Mesothelial cell of epicardium (in vitro differentiated cells): ENCODE data around the gene RAB31. TPM values are rescaled to one million over a fixed set of nuclear protein-coding genes. Genes with fewer than 3 reads are reported as not detected.

Experiments
- DNase-seq, 2 experiments: peaks; one replicate each; pipeline ENCODE4 v3.0.0; 2021; ENCODE audit warnings: low spot score in 2 of 2; ENCODE audit not compliant: unreplicated experiment in 2 of 2
- H3K27ac Mint-ChIP-seq: 2 replicates; pipeline ENCODE4 v1.8.0; 2021; ENCODE audit warnings: mixed read lengths
- H3K27me3 Mint-ChIP-seq: 2 replicates; pipeline ENCODE4 v1.8.0; 2021; ENCODE audit warnings: low read depth, mixed read lengths
- H3K36me3 Mint-ChIP-seq: 2 replicates; pipeline ENCODE4 v1.8.0; 2021; ENCODE audit warnings: mixed read lengths
- H3K4me1 Mint-ChIP-seq: 2 replicates; pipeline ENCODE4 v1.8.0; 2021; ENCODE audit warnings: mixed read lengths
- H3K4me3 Mint-ChIP-seq: 2 replicates; pipeline ENCODE4 v1.8.0; 2021; ENCODE audit warnings: mild to moderate bottlenecking, moderate library complexity, mixed read lengths
- H3K9me3 Mint-ChIP-seq: 2 replicates; pipeline ENCODE4 v1.8.0; 2021; ENCODE audit warnings: mixed read lengths
- CTCF ChIP-seq: fragments of 200-600 bp; sonication (generic); IDR thresholded peaks from one replicate; pipeline ENCODE4 v1.5.0; 2021; ENCODE audit warnings: antibody characterized with exemption; ENCODE audit not compliant: unreplicated experiment
- total RNA-seq: library from RNA; stranded (reverse); gene quantifications from 3 replicates; pipeline ENCODE4 v1.2.1, GENCODE V29; 2021

Gene RAB31
- total RNA-seq, 1 donor from 2014 or later, result 21.8 TPM

- H3K27me3 Mint-ChIP-seq, result no peaks in the 10 kb centered on the region
- no peak overlapping the region for H3K4me3 Mint-ChIP-seq
- H3K36me3 Mint-ChIP-seq, result no peaks in the 10 kb centered on the region
- TF ChIP-seq CTCF, result no peak
- no peaks in the 10 kb centered on the region for H3K9me3 Mint-ChIP-seq
- no peak for DNase-seq
- H3K27ac Mint-ChIP-seq, result no peak overlapping the region
- H3K4me1 Mint-ChIP-seq, result peaks cover 8% of the 10 kb centered on the region
Measured at GRCh38 chr18:9694952-9695495, 13.1 kb upstream of the RAB31 start.

- Mint-ChIP-seq H3K27ac (no peak overlapping the region), H3K9me3 (no peaks in the 10 kb centered on the region), H3K27me3 (no peaks in the 10 kb centered on the region), H3K36me3 (no peaks in the 10 kb centered on the region), H3K4me1 (peaks cover 13% of the 10 kb centered on the region), H3K4me3 (no peak overlapping the region)
- no peak for TF ChIP-seq CTCF
- no peak for DNase-seq
Measured at GRCh38 chr18:9695605-9696004, 12.5 kb upstream of the RAB31 start.

GRCh38 chr18:9696112-9696511, 12.0 kb upstream of the RAB31 start:
- no peak overlapping the region for H3K27ac Mint-ChIP-seq

GRCh38 chr18:9696701-9697100, 11.4 kb upstream of the RAB31 start:
- Mint-ChIP-seq H3K9me3 (no peaks in the 10 kb centered on the region), H3K36me3 (no peaks in the 10 kb centered on the region), H3K27me3 (no peaks in the 10 kb centered on the region), H3K4me1 (peaks cover 9% of the 10 kb centered on the region), H3K27ac (no peak overlapping the region), H3K4me3 (no peak overlapping the region)
- TF ChIP-seq CTCF, result no peak
- no peak for DNase-seq

More at GRCh38 chr18:9696112-9696511, 12.0 kb upstream of the RAB31 start:
- no peak for TF ChIP-seq CTCF
- H3K36me3 Mint-ChIP-seq, result no peaks in the 10 kb centered on the region
- no peak overlapping the region for H3K4me3 Mint-ChIP-seq
- H3K9me3 Mint-ChIP-seq, result no peaks in the 10 kb centered on the region
- no peaks in the 10 kb centered on the region for H3K27me3 Mint-ChIP-seq
- H3K4me1 Mint-ChIP-seq, result peaks cover 10% of the 10 kb centered on the region
- no peak for DNase-seq

- peak in 1 of 2 experiments; percentile 16 for DNase-seq
- Mint-ChIP-seq H3K27ac (no peak overlapping the region), H3K36me3 (no peaks in the 10 kb centered on the region), H3K9me3 (no peaks in the 10 kb centered on the region), H3K4me1 (peaks cover 10% of the 10 kb centered on the region), H3K27me3 (no peaks in the 10 kb centered on the region), H3K4me3 (no peak overlapping the region)
- no peak for TF ChIP-seq CTCF
Measured at GRCh38 chr18:9697121-9697520, 11.0 kb upstream of the RAB31 start.

GRCh38 chr18:9698497-9698896, 9.6 kb upstream of the RAB31 start:
- peak in 1 of 2 experiments; percentile 5 for DNase-seq
- H3K27ac Mint-ChIP-seq, result no peak overlapping the region
- H3K27me3 Mint-ChIP-seq, result no peaks in the 10 kb centered on the region
- H3K4me3 Mint-ChIP-seq, result no peak overlapping the region
- H3K36me3 Mint-ChIP-seq, result no peaks in the 10 kb centered on the region
- H3K9me3 Mint-ChIP-seq, result no peaks in the 10 kb centered on the region
- H3K4me1 Mint-ChIP-seq, result peaks cover 11% of the 10 kb centered on the region
- no peak for TF ChIP-seq CTCF
